ENCODE measurements around the gene TRIO. TPM values are rescaled to one million over a fixed set of nuclear protein-coding genes. Genes with fewer than 3 reads are reported as not detected.

Gene TRIO
- total and polyA plus RNA-seq, 2 donors (not counting 3 experiments of a cell fraction or from before 2014, with no cell fraction given) = 82.9 to 248 TPM

DNA sequence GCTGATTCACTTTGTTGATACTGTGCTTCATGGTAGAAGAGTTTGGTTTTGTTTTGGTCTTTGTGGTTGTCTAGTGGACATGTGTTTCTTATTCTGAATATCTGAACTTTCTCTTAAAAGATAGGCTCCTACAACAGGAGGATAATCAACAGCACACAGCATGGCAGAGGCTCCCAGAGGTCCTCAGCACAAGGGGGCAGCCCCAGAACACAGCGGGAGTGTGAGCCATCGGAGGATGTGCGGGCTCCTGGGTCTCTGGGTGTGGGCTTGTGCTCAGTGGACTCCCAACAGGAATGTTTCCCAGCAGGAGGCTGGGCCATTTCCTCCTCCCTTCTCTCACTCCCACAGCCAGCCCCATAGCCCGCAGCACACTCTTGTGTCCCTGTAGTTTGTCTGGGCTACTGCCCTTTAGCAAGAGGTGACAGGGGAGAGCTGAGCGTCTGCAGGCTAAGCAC lies 274.2 kb downstream of the TRIO start:
- ChIA-PET POLR2A (no interaction called here), CTCF (interaction anchor here (1.5 to 2.7 kb wide), 2 partner anchors 17 to 231 kb away, joined by 6 read pairs; no protein-coding TSS in a partner anchor)
- no peak overlapping the region for H3K27ac ChIP-seq (ENCODE audit: insufficient read depth, low read depth, low read length)
- H4K20me1 ChIP-seq (replicated peaks; ENCODE audit: control insufficient read depth, extremely low read depth, insufficient read depth, low read length) = no peaks in the 10 kb centered on the region
- no peak overlapping the region for H2AFZ ChIP-seq (ENCODE audit: low read depth, low read length)
- H3K9me3 ChIP-seq (replicated peaks; ENCODE audit: control insufficient read depth, insufficient read depth, low read length) = no peaks in the 10 kb centered on the region
- BruUV-seq (replicated peaks) = no TSS peak
- no peak overlapping the region for H3K4me3 ChIP-seq (replicated peaks in 1 of 3; ENCODE audit: insufficient read depth in 1 of 3, low read depth in 1 of 3, low read length in 3 of 3)
- H3K36me3 ChIP-seq (ENCODE audit: control insufficient read depth in 2 of 2, extremely low read depth in 1 of 2, insufficient read depth in 2 of 2, low read length in 2 of 2) = peaks cover 13 to 36% of the 10 kb centered on the region in 2 experiments
- no peak overlapping the region for H3K4me2 ChIP-seq (ENCODE audit: insufficient read depth, low read length)
- H3K79me2 ChIP-seq (ENCODE audit: control insufficient read depth, insufficient read depth, low read length) = peaks cover 11% of the 10 kb centered on the region
- FAIRE-seq (no peak), DNase-seq (ENCODE audit: low read depth, low spot score) (no peak)
- no peaks in the 10 kb centered on the region for H3K9me1 ChIP-seq (replicated peaks; ENCODE audit: control insufficient read depth, extremely low read depth, insufficient read depth, low read length)
- no peaks in the 10 kb centered on the region for H3K27me3 ChIP-seq (ENCODE audit: control insufficient read depth in 2 of 2, insufficient read depth in 2 of 2, low read length in 2 of 2)
- no peaks in the 10 kb centered on the region for H3K4me1 ChIP-seq (ENCODE audit: control insufficient read depth, extremely low read depth, insufficient read depth, low read length)
- H3K9ac ChIP-seq (replicated peaks; ENCODE audit: extremely low read depth, insufficient read depth, low read length) = no peak overlapping the region
- dilution Hi-C loops (cut with MboI; ENCODE audit: extremely low pct_ligation_motif_present, low sequenced_read_pairs) (no loop called here), intact Hi-C loops (cut with micrococcal nuclease) (no loop called here)
- no peak for TF ChIP-seq EZH2 (IDR thresholded peaks at IDR 0.05; ENCODE audit: borderline replicate concordance, low read depth, low read length, severe bottlenecking)
- TF ChIP-seq GATA2 (IDR thresholded peaks at IDR 0.05; ENCODE audit: insufficient read depth, insufficient read length, low read depth, low read length) = no peak
- TF ChIP-seq FOS (IDR thresholded peaks at IDR 0.05; ENCODE audit: borderline replicate concordance, insufficient read depth, low read length) = no peak
- TF ChIP-seq, protein P1, sequence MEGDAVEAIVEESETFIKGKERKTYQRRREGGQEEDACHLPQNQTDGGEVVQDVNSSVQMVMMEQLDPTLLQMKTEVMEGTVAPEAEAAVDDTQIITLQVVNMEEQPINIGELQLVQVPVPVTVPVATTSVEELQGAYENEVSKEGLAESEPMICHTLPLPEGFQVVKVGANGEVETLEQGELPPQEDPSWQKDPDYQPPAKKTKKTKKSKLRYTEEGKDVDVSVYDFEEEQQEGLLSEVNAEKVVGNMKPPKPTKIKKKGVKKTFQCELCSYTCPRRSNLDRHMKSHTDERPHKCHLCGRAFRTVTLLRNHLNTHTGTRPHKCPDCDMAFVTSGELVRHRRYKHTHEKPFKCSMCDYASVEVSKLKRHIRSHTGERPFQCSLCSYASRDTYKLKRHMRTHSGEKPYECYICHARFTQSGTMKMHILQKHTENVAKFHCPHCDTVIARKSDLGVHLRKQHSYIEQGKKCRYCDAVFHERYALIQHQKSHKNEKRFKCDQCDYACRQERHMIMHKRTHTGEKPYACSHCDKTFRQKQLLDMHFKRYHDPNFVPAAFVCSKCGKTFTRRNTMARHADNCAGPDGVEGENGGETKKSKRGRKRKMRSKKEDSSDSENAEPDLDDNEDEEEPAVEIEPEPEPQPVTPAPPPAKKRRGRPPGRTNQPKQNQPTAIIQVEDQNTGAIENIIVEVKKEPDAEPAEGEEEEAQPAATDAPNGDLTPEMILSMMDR (IDR thresholded peaks at IDR 0.05; ENCODE audit: extremely low read depth in 1 of 2, insufficient read depth in 1 of 2, low read depth in 1 of 2, low read length in 2 of 2) = no peak
- no peak for TF ChIP-seq POLR2A (IDR thresholded peaks at IDR 0.05; ENCODE audit: low read depth, low read length)
- no peak for TF ChIP-seq MYC (IDR thresholded peaks at IDR 0.05; ENCODE audit: low read depth, low read length)
- TF ChIP-seq, protein P2, sequence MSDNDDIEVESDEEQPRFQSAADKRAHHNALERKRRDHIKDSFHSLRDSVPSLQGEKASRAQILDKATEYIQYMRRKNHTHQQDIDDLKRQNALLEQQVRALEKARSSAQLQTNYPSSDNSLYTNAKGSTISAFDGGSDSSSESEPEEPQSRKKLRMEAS (IDR thresholded peaks at IDR 0.05; ENCODE audit: insufficient read depth, insufficient read length) = no peak
- no peak for TF ChIP-seq JUN (IDR thresholded peaks at IDR 0.05; ENCODE audit: borderline replicate concordance, insufficient read depth, insufficient read length, low read depth)
